Measurements from ENCODE around the gene ATR.

- no peak for TF ChIP-seq CTCF (IDR thresholded peaks at IDR 0.05)
- no peak for TF ChIP-seq POLR2A (IDR thresholded peaks at IDR 0.05)
These were observed 79.9 kb downstream of the ATR start for GRCh38 chr3:142498397-142499180.

All from heart left ventricle (tissue), 13 donors.